Activated CD4-positive, alpha-beta T cell treated with anti-CD3 and anti-CD28 coated beads, Interleukin-2, amount 10 ng/mL, durations not matched to agents 7 days and 5 days (primary cell): ENCODE results near the gene ST8SIA2. TPM values are rescaled to one million over a fixed set of nuclear protein-coding genes. Genes with fewer than 3 reads are reported as not detected.

Source experiments
- CTCF ChIA-PET: fragments of 350-600 bp; sonication (Branson Sonifier 250); formaldehyde crosslinking; loops from one replicate; lab custom pipeline; 2021; ENCODE audit warnings: antibody characterized with exemption; lab: Charles Lee
- POLR2A ChIA-PET: fragments of 350-600 bp; sonication (Branson Sonifier 250); formaldehyde crosslinking; loops from one replicate; lab custom pipeline; 2021; ENCODE audit warnings: antibody characterized with exemption; lab: Charles Lee
- DNase-seq: peaks from one replicate; pipeline ENCODE4 v3.0.0-alpha.2; 2020
- H3K27ac Mint-ChIP-seq: one replicate; pipeline ENCODE4 v1.8.0; 2021; ENCODE audit warnings: mild to moderate bottlenecking, moderate library complexity, mixed read lengths
- H3K27me3 Mint-ChIP-seq: one replicate; pipeline ENCODE4 v1.8.0; 2021; ENCODE audit warnings: mixed read lengths
- H3K36me3 Mint-ChIP-seq: one replicate; pipeline ENCODE4 v1.8.0; 2021; ENCODE audit warnings: low read depth, mixed read lengths
- H3K4me1 Mint-ChIP-seq: one replicate; pipeline ENCODE4 v1.8.0; 2021; ENCODE audit warnings: mixed read lengths
- H3K4me3 Mint-ChIP-seq: one replicate; pipeline ENCODE4 v1.8.0; 2021; ENCODE audit warnings: mild to moderate bottlenecking, moderate library complexity, mixed read lengths
- H3K9me3 Mint-ChIP-seq: one replicate; pipeline ENCODE4 v1.8.0; 2021; ENCODE audit warnings: mixed read lengths
- total RNA-seq, 2 experiments: library from RNA; stranded (reverse); gene quantifications; one replicate each; pipeline ENCODE4 v1.2.3, GENCODE V29; 2021

ST8SIA2 gene
- total RNA-seq, 2 experiments from 2014 or later, result not detected

DNA sequence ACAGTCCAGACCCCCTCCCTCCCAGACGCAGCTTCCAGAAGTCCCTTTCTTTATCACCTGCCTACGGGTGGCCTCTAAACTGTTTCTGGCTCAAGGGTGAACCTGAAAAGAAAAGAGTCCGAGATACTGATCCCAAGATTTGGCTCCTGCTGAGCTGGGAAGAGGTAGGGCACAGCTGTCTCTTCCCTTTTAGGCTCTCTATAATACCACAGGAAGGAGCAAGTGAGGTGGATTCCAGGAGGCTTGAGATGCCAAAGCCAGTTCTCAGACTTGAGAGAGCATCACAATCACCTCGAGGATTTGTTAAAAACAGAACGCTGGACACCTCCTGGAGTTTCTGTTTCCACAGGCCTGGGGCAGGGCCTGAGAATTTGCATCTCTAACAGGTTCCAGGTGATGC lies 12.3 kb downstream of the ST8SIA2 start:
- Mint-ChIP-seq H3K4me1 (no peaks in the 10 kb centered on the region), H3K27ac (no peak overlapping the region), H3K27me3 (peaks cover 8% of the 10 kb centered on the region), H3K4me3 (no peak overlapping the region), H3K36me3 (no peaks in the 10 kb centered on the region), H3K9me3 (no peaks in the 10 kb centered on the region)
- ChIA-PET POLR2A (no interaction called here), CTCF (no interaction called here)
- no peak for DNase-seq

DNA sequence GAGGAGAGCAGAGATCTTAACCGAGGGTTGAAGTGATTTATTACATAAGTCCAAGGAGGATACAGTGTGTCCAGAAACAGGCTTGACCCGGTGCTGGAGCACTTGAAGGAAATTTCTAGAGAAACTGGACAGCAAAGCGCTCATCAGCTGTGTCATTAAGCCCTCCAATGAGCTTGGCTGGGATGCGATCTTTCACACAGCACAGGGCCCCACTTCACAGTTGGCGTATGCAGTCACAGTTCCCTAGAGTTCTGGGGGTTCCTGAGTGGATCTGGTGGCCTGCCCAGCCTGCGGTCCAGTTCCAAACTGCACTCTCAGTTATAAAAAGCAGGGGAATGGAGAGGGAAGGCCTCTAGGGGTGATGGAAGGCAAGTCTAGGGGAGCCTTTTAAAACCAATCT lies 13.6 kb downstream of the ST8SIA2 start:
- H3K36me3 Mint-ChIP-seq, result no peaks in the 10 kb centered on the region
- no peaks in the 10 kb centered on the region for H3K9me3 Mint-ChIP-seq
- no peak overlapping the region for H3K4me3 Mint-ChIP-seq
- peaks cover 7% of the 10 kb centered on the region for H3K27me3 Mint-ChIP-seq
- ChIA-PET POLR2A (no interaction called here), CTCF (interaction anchor here (1.0 kb wide), 1 partner anchor 12 kb away, joined by 4 read pairs; no protein-coding TSS in a partner anchor)
- no peak overlapping the region for H3K27ac Mint-ChIP-seq
- no peak for DNase-seq
- no peaks in the 10 kb centered on the region for H3K4me1 Mint-ChIP-seq

DNA sequence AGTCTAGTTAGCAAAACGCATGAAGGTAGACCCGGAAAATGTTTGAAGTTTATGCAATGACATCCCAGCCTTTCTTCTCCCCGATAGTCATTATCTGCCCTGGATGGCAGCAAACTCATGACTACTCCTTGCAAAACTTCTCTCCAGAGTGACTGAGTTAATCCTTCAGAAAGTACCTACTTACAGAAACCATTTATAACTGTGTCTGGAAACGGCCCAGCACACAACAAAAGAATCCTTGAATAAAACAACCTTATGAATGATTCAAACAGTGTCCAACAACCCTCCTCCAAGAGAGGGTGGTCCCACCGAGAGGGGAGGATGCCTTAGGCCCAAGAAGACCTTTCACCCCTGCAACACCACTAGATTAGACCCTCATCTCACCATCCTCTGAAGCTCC lies 14.2 kb downstream of the ST8SIA2 start:
- CTCF ChIA-PET, result interaction anchor here (0.9 kb wide), 1 partner anchor 11 kb away, joined by 3 read pairs; no protein-coding TSS in a partner anchor
- no peak for DNase-seq
- Mint-ChIP-seq H3K27ac (no peak overlapping the region), H3K36me3 (no peaks in the 10 kb centered on the region), H3K4me3 (no peak overlapping the region), H3K9me3 (no peaks in the 10 kb centered on the region), H3K4me1 (no peaks in the 10 kb centered on the region), H3K27me3 (peaks cover 7% of the 10 kb centered on the region)
- POLR2A ChIA-PET, result no interaction called here

DNA sequence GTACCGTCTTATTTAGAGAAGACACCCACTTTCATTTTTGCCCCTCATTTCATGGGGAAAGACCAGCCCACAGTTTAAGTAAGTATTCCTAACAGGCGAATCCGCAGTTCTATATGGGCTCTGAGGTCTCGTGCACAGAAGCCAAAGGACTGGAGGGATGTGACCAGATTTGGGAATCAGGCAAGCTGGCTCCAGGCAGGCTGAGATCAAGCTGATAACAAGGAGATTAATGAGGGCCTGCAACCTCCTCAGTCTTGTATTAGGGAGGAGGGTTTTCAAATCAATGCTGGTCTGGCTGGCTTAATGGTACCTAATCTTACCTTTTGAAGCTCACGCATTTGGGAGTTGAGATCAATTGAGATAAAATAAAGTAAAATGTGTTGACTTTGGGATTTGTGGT lies 15.3 kb downstream of the ST8SIA2 start:
- Mint-ChIP-seq H3K4me3 (no peak overlapping the region), H3K36me3 (no peaks in the 10 kb centered on the region), H3K9me3 (no peaks in the 10 kb centered on the region), H3K27me3 (peaks cover 7% of the 10 kb centered on the region), H3K27ac (no peak overlapping the region), H3K4me1 (no peaks in the 10 kb centered on the region)
- POLR2A ChIA-PET, result no interaction called here
- DNase-seq, result no peak
- CTCF ChIA-PET, result no interaction called here

DNA sequence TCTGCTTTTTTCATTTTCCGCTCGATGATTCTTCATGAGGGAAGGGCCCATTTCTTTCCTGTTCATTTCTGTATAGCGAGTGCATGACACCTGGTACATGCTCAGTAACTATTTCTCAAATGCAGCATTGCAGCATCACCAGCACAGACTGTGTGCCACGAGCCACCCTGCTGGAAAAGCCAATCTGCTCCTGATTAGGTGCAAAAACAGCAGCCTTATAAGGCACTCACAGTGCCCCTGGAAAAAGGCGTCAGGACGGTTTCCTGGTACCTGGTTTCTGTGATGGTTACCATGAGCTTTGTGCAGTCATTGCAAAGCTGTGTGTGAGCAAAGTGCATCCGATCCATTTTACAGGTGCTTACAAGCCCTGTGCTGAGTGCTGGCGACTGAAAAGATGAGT lies 15.8 kb downstream of the ST8SIA2 start:
- no peaks in the 10 kb centered on the region for H3K4me1 Mint-ChIP-seq
- ChIA-PET POLR2A (no interaction called here), CTCF (no interaction called here)
- H3K4me3 Mint-ChIP-seq, result no peak overlapping the region
- DNase-seq, result no peak
- no peak overlapping the region for H3K27ac Mint-ChIP-seq
- H3K9me3 Mint-ChIP-seq, result no peaks in the 10 kb centered on the region
- H3K27me3 Mint-ChIP-seq, result peaks cover 7% of the 10 kb centered on the region
- H3K36me3 Mint-ChIP-seq, result no peaks in the 10 kb centered on the region

DNA sequence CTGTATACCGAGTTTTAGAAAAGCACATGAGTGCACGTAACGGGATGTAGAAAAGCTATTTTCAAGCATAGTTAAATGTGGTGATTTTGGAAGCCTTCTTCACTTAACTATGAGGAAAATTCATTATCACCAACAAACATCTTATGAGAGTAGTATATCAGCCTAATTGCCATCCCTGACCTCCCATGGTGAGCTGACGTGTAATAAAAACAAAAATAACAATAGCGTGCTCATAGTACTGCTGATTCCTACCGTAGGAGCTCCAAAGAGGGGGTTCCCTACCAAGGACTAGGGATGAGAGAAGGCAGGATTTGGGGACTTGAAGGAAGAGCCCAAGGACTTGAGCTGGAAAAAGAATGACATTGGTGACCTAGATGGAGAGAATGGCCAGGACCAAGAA lies 16.9 kb downstream of the ST8SIA2 start:
- H3K9me3 Mint-ChIP-seq, result no peaks in the 10 kb centered on the region
- POLR2A ChIA-PET, result no interaction called here

DNA sequence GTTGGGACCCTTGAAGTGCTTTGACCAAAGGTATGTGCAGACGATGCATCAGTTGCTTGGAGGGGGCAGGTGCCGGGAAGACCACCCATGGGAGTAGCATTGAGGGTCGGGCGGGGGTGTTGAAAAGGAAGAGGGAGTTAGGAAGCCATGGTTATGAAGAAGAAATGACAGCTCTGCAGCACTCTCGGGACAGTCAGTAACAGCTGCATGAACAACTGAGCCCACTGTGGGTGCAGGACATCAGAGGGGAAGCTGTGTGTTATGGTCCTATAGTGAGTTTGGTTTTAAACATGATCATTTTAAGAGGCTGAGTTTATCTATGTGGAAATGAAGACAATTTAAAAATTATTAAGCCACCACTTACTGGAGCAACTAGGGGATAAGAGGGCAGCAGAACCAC lies 17.6 kb downstream of the ST8SIA2 start:
- ChIA-PET CTCF (no interaction called here), POLR2A (no interaction called here)
- Mint-ChIP-seq H3K27ac (no peak overlapping the region), H3K4me1 (no peaks in the 10 kb centered on the region), H3K4me3 (no peak overlapping the region), H3K36me3 (no peaks in the 10 kb centered on the region), H3K27me3 (peaks cover 5% of the 10 kb centered on the region), H3K9me3 (no peaks in the 10 kb centered on the region)
- DNase-seq, result no peak

More for the DNA sequence above, 16.9 kb downstream of the ST8SIA2 start:
- Mint-ChIP-seq H3K4me1 (no peaks in the 10 kb centered on the region), H3K27ac (no peak overlapping the region), H3K36me3 (no peaks in the 10 kb centered on the region), H3K27me3 (peaks cover 5% of the 10 kb centered on the region), H3K4me3 (no peak overlapping the region)
- no peak for DNase-seq
- CTCF ChIA-PET, result no interaction called here

DNA sequence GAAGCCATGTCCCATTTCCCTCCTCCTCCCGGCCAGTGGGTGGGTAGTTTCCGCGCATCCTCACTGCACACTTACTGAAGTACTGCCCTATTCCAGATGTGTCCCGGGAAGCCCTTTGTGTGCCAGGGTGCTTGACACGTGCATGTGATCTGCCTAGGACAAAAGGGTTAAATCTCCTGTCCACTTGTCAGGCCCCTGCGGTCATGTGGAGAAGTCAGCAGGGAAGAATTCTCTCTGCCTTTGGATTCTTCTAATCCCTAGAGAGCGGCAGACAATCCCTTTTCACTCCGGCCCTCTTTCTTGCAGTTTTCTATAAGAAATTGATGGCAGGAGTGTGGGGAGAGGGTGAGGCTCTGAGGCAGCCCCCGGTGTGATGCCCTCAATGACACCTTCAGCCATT lies 19.8 kb downstream of the ST8SIA2 start:
- Mint-ChIP-seq H3K27me3 (no peaks in the 10 kb centered on the region), H3K27ac (no peak overlapping the region), H3K9me3 (no peaks in the 10 kb centered on the region), H3K4me1 (no peaks in the 10 kb centered on the region), H3K36me3 (no peaks in the 10 kb centered on the region), H3K4me3 (no peak overlapping the region)
- ChIA-PET CTCF (no interaction called here), POLR2A (no interaction called here)
- no peak for DNase-seq

DNA sequence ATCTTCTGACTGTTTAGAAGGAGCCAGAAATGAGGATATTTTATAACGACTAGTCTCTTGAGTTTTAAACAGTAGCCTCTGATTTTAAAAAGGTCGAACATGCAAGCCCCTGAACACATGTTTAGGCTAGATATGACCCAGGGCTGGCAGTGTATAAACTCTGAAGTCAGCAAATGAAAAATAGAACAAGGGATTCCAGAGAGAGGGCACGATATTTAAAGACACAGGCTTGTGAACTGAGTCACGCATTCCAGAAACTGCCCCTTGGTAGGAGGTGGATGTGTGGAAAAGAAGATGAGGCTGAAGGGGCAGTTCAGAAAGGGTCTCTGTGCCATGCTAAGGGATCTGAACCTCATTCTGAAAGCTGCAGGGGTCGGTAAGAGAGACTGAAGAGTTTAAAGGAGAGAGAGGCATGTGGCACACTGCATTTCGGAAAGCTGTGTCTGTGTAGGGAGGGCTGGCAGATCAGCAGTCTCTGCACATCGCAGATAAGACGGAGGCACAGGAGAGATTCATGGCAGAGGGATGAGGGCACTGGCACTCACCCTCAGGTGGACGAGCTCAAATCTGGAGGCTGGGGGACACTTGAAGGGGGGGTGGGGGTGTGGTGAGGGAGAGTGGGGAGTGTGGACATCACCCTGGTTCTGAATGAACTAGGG lies 22.1 kb downstream of the ST8SIA2 start:
- POLR2A ChIA-PET, result no interaction called here
- H3K36me3 Mint-ChIP-seq, result no peaks in the 10 kb centered on the region

DNA sequence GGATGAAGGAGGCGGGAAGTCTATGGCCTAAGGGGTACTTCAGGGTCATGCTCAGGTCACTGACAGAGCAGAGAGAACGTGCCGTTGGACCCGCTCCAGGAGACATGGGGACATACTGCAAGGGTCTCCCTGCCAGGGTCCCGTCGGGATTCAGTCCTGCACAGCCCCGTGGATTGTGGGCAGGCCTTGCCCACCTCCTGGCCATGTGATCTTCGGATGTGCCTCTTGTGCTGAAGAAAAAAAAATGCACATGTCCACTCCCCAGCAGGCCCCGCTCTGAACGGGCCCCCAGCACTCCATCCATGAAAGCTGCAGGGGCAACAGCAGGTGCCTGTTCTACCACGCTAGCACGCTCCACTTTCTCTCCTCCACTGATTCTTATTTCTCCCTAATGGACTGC lies 22.9 kb downstream of the ST8SIA2 start:
- H3K36me3 Mint-ChIP-seq, result no peaks in the 10 kb centered on the region
- ChIA-PET CTCF (no interaction called here), POLR2A (no interaction called here)
- no peak for DNase-seq
- H3K9me3 Mint-ChIP-seq, result no peaks in the 10 kb centered on the region
- H3K4me1 Mint-ChIP-seq, result no peaks in the 10 kb centered on the region
- H3K27me3 Mint-ChIP-seq, result peaks cover under 1% of the 10 kb centered on the region
- H3K4me3 Mint-ChIP-seq, result no peak overlapping the region
- H3K27ac Mint-ChIP-seq, result no peak overlapping the region

More for the DNA sequence above, 22.1 kb downstream of the ST8SIA2 start:
- no peak for DNase-seq
- Mint-ChIP-seq H3K9me3 (no peaks in the 10 kb centered on the region), H3K4me1 (no peaks in the 10 kb centered on the region), H3K27ac (no peak overlapping the region), H3K4me3 (no peak overlapping the region), H3K27me3 (no peaks in the 10 kb centered on the region)
- CTCF ChIA-PET, result no interaction called here

DNA sequence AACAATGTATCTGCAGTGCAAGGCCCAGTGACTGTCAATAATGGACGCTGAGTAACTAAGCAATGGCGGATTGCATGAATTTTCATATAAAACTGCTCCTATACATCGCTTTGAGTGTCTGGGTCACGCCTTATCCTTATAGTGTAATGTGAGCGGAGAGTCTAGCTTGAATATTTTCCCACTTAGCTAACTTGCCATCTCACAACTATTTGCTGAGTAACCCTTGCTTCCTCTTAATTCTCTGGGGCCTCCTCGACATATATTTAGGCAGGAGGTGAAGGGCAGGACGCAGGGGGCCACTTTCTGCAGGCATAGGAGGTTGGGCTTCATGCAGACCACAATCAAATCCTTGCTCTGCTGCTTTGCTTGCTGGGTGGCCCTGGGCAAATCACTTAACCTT lies 24.0 kb downstream of the ST8SIA2 start:
- no peaks in the 10 kb centered on the region for H3K4me1 Mint-ChIP-seq
- DNase-seq, result no peak
- peaks cover 2% of the 10 kb centered on the region for H3K27me3 Mint-ChIP-seq
- ChIA-PET POLR2A (no interaction called here), CTCF (interaction anchor here (0.6 kb wide), 1 partner anchor 9 kb away, joined by 3 read pairs; no protein-coding TSS in a partner anchor)
- H3K36me3 Mint-ChIP-seq, result no peaks in the 10 kb centered on the region
- H3K27ac Mint-ChIP-seq, result no peak overlapping the region
- H3K9me3 Mint-ChIP-seq, result no peaks in the 10 kb centered on the region
- H3K4me3 Mint-ChIP-seq, result no peak overlapping the region

DNA sequence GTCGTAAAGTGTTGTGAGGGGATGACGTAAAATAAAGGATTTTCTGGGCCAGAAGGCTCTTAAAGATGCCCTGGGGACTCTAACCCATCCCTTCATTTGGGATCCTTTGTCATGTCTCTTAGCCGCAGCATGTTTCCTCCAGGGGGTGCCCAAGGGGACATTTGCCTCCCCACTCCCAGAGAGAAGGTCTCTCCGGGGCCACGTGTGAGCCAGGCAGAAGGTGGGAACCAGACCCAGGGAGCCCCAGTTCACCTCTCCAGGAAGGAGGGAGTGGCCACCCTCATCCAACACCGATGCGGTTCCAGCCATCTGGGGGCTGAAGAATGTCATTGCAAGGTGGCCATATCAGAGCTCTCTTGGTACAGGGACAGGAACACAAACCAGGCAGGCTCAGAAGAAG lies 25.2 kb downstream of the ST8SIA2 start:
- Mint-ChIP-seq H3K27me3 (peaks cover 3% of the 10 kb centered on the region), H3K4me1 (no peaks in the 10 kb centered on the region), H3K4me3 (no peak overlapping the region), H3K9me3 (no peaks in the 10 kb centered on the region), H3K36me3 (no peaks in the 10 kb centered on the region), H3K27ac (no peak overlapping the region)
- CTCF ChIA-PET, result interaction anchor here (0.6 kb wide), 1 partner anchor 11 kb away, joined by 3 read pairs; no protein-coding TSS in a partner anchor
- no peak for DNase-seq
- POLR2A ChIA-PET, result no interaction called here

DNA sequence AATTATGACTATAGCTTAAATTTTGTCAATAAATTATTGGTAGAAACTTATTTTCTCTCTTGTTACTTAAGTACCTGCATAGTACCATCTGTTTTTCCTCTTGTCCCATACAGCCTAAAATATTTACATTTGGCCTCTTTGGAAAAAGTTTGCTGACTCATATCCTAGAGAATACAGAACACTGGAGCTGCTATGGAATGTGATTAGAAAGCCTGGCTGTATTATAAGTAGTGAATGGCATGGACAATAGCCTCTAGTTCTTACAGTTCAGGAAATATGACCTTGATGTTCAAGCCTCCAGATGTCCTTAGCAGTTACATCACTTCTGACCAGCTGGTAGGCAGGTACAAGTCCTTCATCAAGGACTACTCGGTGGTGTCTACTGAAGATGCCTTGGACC lies 28.3 kb downstream of the ST8SIA2 start:
- CTCF ChIA-PET, result no interaction called here
- H3K4me3 Mint-ChIP-seq, result no peak overlapping the region
- no peak overlapping the region for H3K27ac Mint-ChIP-seq
- POLR2A ChIA-PET, result no interaction called here
- peaks cover 13% of the 10 kb centered on the region for H3K27me3 Mint-ChIP-seq
- H3K4me1 Mint-ChIP-seq, result no peaks in the 10 kb centered on the region
- H3K9me3 Mint-ChIP-seq, result no peaks in the 10 kb centered on the region
- no peak for DNase-seq
- H3K36me3 Mint-ChIP-seq, result no peaks in the 10 kb centered on the region
